SK-N-MC (cell line): ENCODE data around the gene RIC8B.

Source experiments
- EZH2 ChIP-seq: fragments of 200-600 bp; sonication (generic); IDR thresholded peaks from one replicate; pipeline ENCODE4 v1.6.1; 2017; ENCODE audit warnings: antibody characterized with exemption
- FOXP2 ChIP-seq: optimal IDR thresholded peaks from 2 replicates; pipeline ENCODE3; 2011; ENCODE audit warnings: mild to moderate bottlenecking, moderate library complexity; ENCODE audit not compliant: insufficient read depth; ENCODE audit errors: extremely low read length, control extremely low read depth
- POLR2AphosphoS5 ChIP-seq: IDR thresholded peaks from 2 replicates; pipeline ENCODE4 v1.6.1; 2012; ENCODE audit warnings: mild to moderate bottlenecking, low read depth, low read length, borderline replicate concordance

- TF ChIP-seq POLR2AphosphoS5 (no peak), EZH2 (no peak), FOXP2 (no peak)
These were observed 114.8 kb downstream of the RIC8B start for GRCh38 chr12:106889326-106889725.
